Measurements from ENCODE around the gene FIBP. TPM values are rescaled to one million over a fixed set of nuclear protein-coding genes. Genes with fewer than 3 reads are reported as not detected.

The FIBP gene
- total and polyA plus RNA-seq, 2 experiments from 2014 or later, result 200 to 201 TPM

DNA sequence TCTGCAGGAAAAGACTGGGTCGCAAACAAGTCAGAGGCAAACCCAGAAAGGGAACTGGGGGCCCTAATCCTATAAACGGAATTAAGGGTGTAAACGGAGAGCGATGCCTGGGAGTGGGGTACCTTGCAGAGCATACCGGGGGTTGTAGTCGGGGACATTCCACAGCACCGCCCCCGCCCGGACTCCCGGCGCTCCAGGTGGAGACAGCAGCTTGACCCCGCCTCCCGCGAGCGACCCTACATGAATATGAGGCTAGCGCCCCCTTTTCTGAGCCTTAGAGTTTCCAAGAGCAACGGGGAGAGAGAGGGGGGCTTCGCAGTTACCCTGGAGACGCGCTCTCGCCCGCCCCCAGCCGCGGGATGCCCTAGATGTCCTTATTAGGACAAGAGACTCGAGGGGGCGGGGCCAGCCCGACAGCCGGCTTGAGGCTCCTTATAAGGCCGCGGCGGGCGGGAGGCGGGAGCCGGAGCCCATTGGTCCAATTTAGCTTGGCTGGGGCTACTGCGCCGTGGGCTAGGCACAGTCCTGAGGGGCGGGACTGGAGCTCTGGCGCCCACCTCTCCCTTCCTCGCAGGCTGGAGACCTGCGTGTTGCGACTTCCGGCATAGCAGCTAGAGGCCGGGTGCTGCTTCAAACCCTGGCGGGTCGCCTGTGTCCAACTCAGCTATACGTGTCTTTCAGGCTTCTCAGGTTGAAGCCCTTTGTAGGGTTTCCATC, 29.0 kb downstream of the FIBP start:
- peak; percentile 99 for DNase-seq
- no peak for TF ChIP-seq EZH2phosphoT487 (IDR thresholded peaks at IDR 0.05; ENCODE audit: insufficient read depth, low read depth)
- no peak for TF ChIP-seq EZH2 (IDR thresholded peaks at IDR 0.05; ENCODE audit: insufficient read depth, poor library complexity, severe bottlenecking)
- peak overlapping the region; percentile 90 for H3K9ac ChIP-seq
- H3K4me2 ChIP-seq (ENCODE audit: unreplicated experiment), result peak overlapping the region; percentile 94
- H3K4me1 ChIP-seq (ENCODE audit: insufficient read depth), result peaks cover 17% of the 10 kb centered on the region
- in situ Hi-C loops (cut with MboI), result no loop called here
- H4K20me1 ChIP-seq (ENCODE audit: insufficient read depth), result peaks cover 17% of the 10 kb centered on the region; the same call in 1 of the 2 replicates
- H3F3A ChIP-seq (ENCODE audit: insufficient read depth), result peaks cover 58% of the 10 kb centered on the region
- no peaks in the 10 kb centered on the region for H3K27me3 ChIP-seq (replicated peaks; ENCODE audit: insufficient read depth)
- H3K79me2 ChIP-seq (ENCODE audit: insufficient read depth), result peaks cover 67% of the 10 kb centered on the region
- H3K9me3 ChIP-seq (ENCODE audit: low read depth), result no peaks in the 10 kb centered on the region
- H3K27ac ChIP-seq, result peak overlapping the region; percentile 84
- WGBS, 2 experiments (ENCODE audit: low coverage in 1 of 2, low lambda C conversion rate in 2 of 2, missing lambda C conversion rate in 2 of 2), result 1% methylated on average over 45 to 46 of the region's 46 CpGs
- H3K9me2 ChIP-seq (ENCODE audit: insufficient read depth), result no peaks in the 10 kb centered on the region
- H3K4me3 ChIP-seq, result peak overlapping the region; percentile 92
- peaks cover 30% of the 10 kb centered on the region; the same call in 1 of the 2 replicates for H3K36me3 ChIP-seq (ENCODE audit: low read depth)
- H2AFZ ChIP-seq, result peak overlapping the region; percentile 67

DNA sequence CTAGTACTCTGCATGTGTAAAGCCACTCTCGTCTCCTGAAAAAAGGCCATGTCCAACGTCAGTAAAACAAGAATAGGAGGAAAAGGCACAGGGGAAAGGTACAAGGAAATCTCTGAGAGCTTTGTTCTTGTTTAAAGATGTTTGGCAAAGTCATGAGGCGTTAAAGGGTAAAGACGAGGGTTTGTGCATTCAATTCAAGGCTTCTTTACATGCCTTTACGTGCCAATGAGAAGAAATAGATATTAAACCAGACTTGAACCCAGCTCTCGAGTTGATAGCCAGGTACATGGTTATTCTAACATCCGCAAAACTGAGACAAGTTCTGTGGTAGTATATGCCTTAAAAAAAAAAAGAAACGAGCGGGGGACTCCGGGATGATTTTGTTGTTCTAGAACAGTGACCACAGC, 29.6 kb downstream of the FIBP start:
- no peak for TF ChIP-seq EZH2 (IDR thresholded peaks at IDR 0.05; ENCODE audit: insufficient read depth, poor library complexity, severe bottlenecking)
- TF ChIP-seq EZH2phosphoT487 (IDR thresholded peaks at IDR 0.05; ENCODE audit: insufficient read depth, low read depth), result no peak
- peak overlapping the region; percentile 67 for H2AFZ ChIP-seq
- peaks cover 32% of the 10 kb centered on the region for H3K36me3 ChIP-seq (ENCODE audit: low read depth)
- H3K9ac ChIP-seq, result peak overlapping the region; percentile 66
- H3K79me2 ChIP-seq (ENCODE audit: insufficient read depth), result peaks cover 69% of the 10 kb centered on the region
- peaks cover 17% of the 10 kb centered on the region for H3K4me1 ChIP-seq (ENCODE audit: insufficient read depth)
- 1 to 3% methylated on average over 10 of the region's 10 CpGs for WGBS, 2 experiments (ENCODE audit: low coverage in 1 of 2, low lambda C conversion rate in 2 of 2, missing lambda C conversion rate in 2 of 2)
- peak overlapping the region; percentile 94 for H3K4me2 ChIP-seq (ENCODE audit: unreplicated experiment)
- no peak for DNase-seq
- H3K27me3 ChIP-seq (replicated peaks; ENCODE audit: insufficient read depth), result no peaks in the 10 kb centered on the region
- no peaks in the 10 kb centered on the region for H3K9me3 ChIP-seq (ENCODE audit: low read depth)
- peaks cover 23% of the 10 kb centered on the region; the same call in 1 of the 2 replicates for H4K20me1 ChIP-seq (ENCODE audit: insufficient read depth)
- H3K4me3 ChIP-seq, result peak overlapping the region; percentile 92
- H3K9me2 ChIP-seq (ENCODE audit: insufficient read depth), result no peaks in the 10 kb centered on the region
- in situ Hi-C loops (cut with MboI), result no loop called here
- H3F3A ChIP-seq (ENCODE audit: insufficient read depth), result peaks cover 60% of the 10 kb centered on the region
- H3K27ac ChIP-seq, result peak overlapping the region; percentile 84

- WGBS, 2 experiments (ENCODE audit: low coverage in 1 of 2, low lambda C conversion rate in 2 of 2, missing lambda C conversion rate in 2 of 2), result 1 to 2% methylated on average over 60 to 71 of the region's 92 CpGs
- H3K9ac ChIP-seq, result peak within 1 kb of the TSS; percentile 84
- H3K79me2 ChIP-seq (ENCODE audit: insufficient read depth), result peaks cover 69% of the 10 kb centered on the region
- peaks cover 35% of the 10 kb centered on the region for H3K36me3 ChIP-seq (ENCODE audit: low read depth)
- DNase-seq, result peak; percentile 100
- no peaks in the 10 kb centered on the region for H3K27me3 ChIP-seq (replicated peaks; ENCODE audit: insufficient read depth)
- no peak for TF ChIP-seq EZH2 (IDR thresholded peaks at IDR 0.05; ENCODE audit: insufficient read depth, poor library complexity, severe bottlenecking)
- no peak for TF ChIP-seq EZH2phosphoT487 (IDR thresholded peaks at IDR 0.05; ENCODE audit: insufficient read depth, low read depth)
- H3K4me3 ChIP-seq, result peak within 1 kb of the TSS; percentile 94
- peak within 1 kb of the TSS; percentile 94 for H3K4me2 ChIP-seq (ENCODE audit: unreplicated experiment)
- H3K9me3 ChIP-seq (ENCODE audit: low read depth), result no peaks in the 10 kb centered on the region
- no peaks in the 10 kb centered on the region for H3K9me2 ChIP-seq (ENCODE audit: insufficient read depth)
- peaks cover 23% of the 10 kb centered on the region; the same call in 1 of the 2 replicates for H4K20me1 ChIP-seq (ENCODE audit: insufficient read depth)
- peaks cover 17% of the 10 kb centered on the region for H3K4me1 ChIP-seq (ENCODE audit: insufficient read depth)
- in situ Hi-C loops (cut with MboI), result no loop called here
- peaks cover 66% of the 10 kb centered on the region for H3F3A ChIP-seq (ENCODE audit: insufficient read depth)
- peak within 1 kb of the TSS; percentile 84 for H3K27ac ChIP-seq
- peak within 1 kb of the TSS; percentile 67 for H2AFZ ChIP-seq
Observed at GRCh38 chr11:65857853-65858680, 30.2 kb downstream of the FIBP start, which contains the start of gene CFL1. CFL1 (minus strand) TSS chr11:65858180; CDS start chr11:65858099, 81 bp downstream.

- Histone ChIP-seq H3K4me3 (peak overlapping the region; percentile 94), H3F3A (ENCODE audit: insufficient read depth) (peaks cover 72% of the 10 kb centered on the region), H3K4me2 (ENCODE audit: unreplicated experiment) (peak overlapping the region; percentile 82), H3K79me2 (ENCODE audit: insufficient read depth) (peaks cover 67% of the 10 kb centered on the region), H3K9me2 (ENCODE audit: insufficient read depth) (no peaks in the 10 kb centered on the region), H3K27me3 (replicated peaks; ENCODE audit: insufficient read depth) (no peaks in the 10 kb centered on the region), H3K36me3 (ENCODE audit: low read depth) (peaks cover 38% of the 10 kb centered on the region), H4K20me1 (ENCODE audit: insufficient read depth) (peaks cover 23% of the 10 kb centered on the region; the same call in 1 of the 2 replicates), H3K9me3 (ENCODE audit: low read depth) (no peaks in the 10 kb centered on the region), H3K4me1 (ENCODE audit: insufficient read depth) (peaks cover 17% of the 10 kb centered on the region), H2AFZ (no peak overlapping the region), H3K27ac (peak overlapping the region; percentile 65), H3K9ac (peak overlapping the region; percentile 84)
- DNase-seq, result peak; percentile 72
- TF ChIP-seq EZH2phosphoT487 (IDR thresholded peaks at IDR 0.05; ENCODE audit: insufficient read depth, low read depth) (no peak), EZH2 (IDR thresholded peaks at IDR 0.05; ENCODE audit: insufficient read depth, poor library complexity, severe bottlenecking) (no peak)
- 2 to 3% methylated on average over 13 to 17 of the region's 49 CpGs for WGBS, 2 experiments (ENCODE audit: low coverage in 1 of 2, low lambda C conversion rate in 2 of 2, missing lambda C conversion rate in 2 of 2)
- in situ Hi-C loops (cut with MboI), result no loop called here
Observed at GRCh38 chr11:65857500-65857852, 30.8 kb downstream of the FIBP start.

Data from GM23248 (cell line).